CD4-positive, alpha-beta T cell treated with Interleukin-1 beta for 1 hour (primary cell): ENCODE results near the gene GSAP.
"Not testable (repeated sequence)": the region's sequence is repeated elsewhere in the genome, so short reads cannot be mapped to it uniquely, and the experiment has no call there.

Source experiments
- DNase-seq, 2 donors: peaks; one replicate each; pipeline ENCODE4 v3.0.0-alpha.2; 2020 to 2022

Gene GSAP

GRCh38 chr7:77353911-77354310 lies 62.2 kb downstream of the GSAP start:
- DNase-seq = no peak

GRCh38 chr7:77353407-77353721 lies 62.8 kb downstream of the GSAP start:
- no peak for DNase-seq

- no peak for DNase-seq
Observed at GRCh38 chr7:77352665-77353406, 63.3 kb downstream of the GSAP start.

- DNase-seq = peak; percentile 63 to 69
Observed at GRCh38 chr7:77351539-77352004, 64.6 kb downstream of the GSAP start.

- no peak for DNase-seq
Observed at GRCh38 chr7:77349141-77349540, 67.0 kb downstream of the GSAP start.

- no peak for DNase-seq
Observed at GRCh38 chr7:77348371-77348813, 67.8 kb downstream of the GSAP start.

- DNase-seq = no peak
Observed at GRCh38 chr7:77346441-77346840, 69.7 kb downstream of the GSAP start.

GRCh38 chr7:77345426-77345825 lies 70.7 kb downstream of the GSAP start:
- not testable (repeated sequence) for DNase-seq

GRCh38 chr7:77339726-77340125 lies 76.4 kb downstream of the GSAP start:
- DNase-seq = no peak

GRCh38 chr7:77338883-77339629 lies 77.1 kb downstream of the GSAP start:
- peak in 1 of 2 donors; percentile 25 for DNase-seq

- DNase-seq = no peak
Observed at GRCh38 chr7:77338260-77338659, 77.9 kb downstream of the GSAP start.

GRCh38 chr7:77337456-77337990 lies 78.6 kb downstream of the GSAP start:
- DNase-seq = no peak

GRCh38 chr7:77335581-77335980 lies 80.6 kb downstream of the GSAP start:
- no peak for DNase-seq

- DNase-seq = not testable (repeated sequence)
Observed at GRCh38 chr7:77334039-77334438, 82.1 kb downstream of the GSAP start.

- DNase-seq = peak; percentile 62 to 74
Observed at GRCh38 chr7:77331938-77332695, 84.0 kb downstream of the GSAP start.

GRCh38 chr7:77330169-77330882 lies 85.8 kb downstream of the GSAP start:
- DNase-seq = peak in 1 of 2 donors; percentile 46

- no peak for DNase-seq
Observed at GRCh38 chr7:77329466-77330168, 86.5 kb downstream of the GSAP start.

GRCh38 chr7:77328669-77329068 lies 87.5 kb downstream of the GSAP start:
- no peak for DNase-seq

GRCh38 chr7:77327932-77328628 lies 88.1 kb downstream of the GSAP start:
- peak; percentile 21 to 22 for DNase-seq

- DNase-seq = peak in 1 of 2 donors; percentile 64
Observed at GRCh38 chr7:77327067-77327931, 88.8 kb downstream of the GSAP start.
